HepG2 (cell line): Measurements from ENCODE around the gene LDLRAD3. TPM values are rescaled to one million over a fixed set of nuclear protein-coding genes. Genes with fewer than 3 reads are reported as not detected.

Experiments
- ATAC-seq: fragments of 200-7000 bp; cut with Tn5 transposase; 3 replicates; pipeline ENCODE4 v1.9.1; 2020; ENCODE audit warnings: mild to moderate bottlenecking, moderate library complexity
- BruUV-seq: library from RNA; stranded (reverse); fragments of 400-500 nt; replicated peaks from 2 replicates; lab custom pipeline; 2021; lab: Mats Ljungman, UMichigan
- CTCF ChIA-PET: fragments of 300-600 bp; formaldehyde crosslinking; extraction: SDS; loops from one replicate; lab custom pipeline; 2021; ENCODE audit warnings: low total read pairs, inconsistent platforms, low intra/inter-chr PET ratio; lab: Yijun Ruan, JAX
- POLR2A ChIA-PET: fragments of 350-600 bp; sonication (Branson Sonifier 250); formaldehyde crosslinking; loops from one replicate; lab custom pipeline; 2020; ENCODE audit warnings: antibody characterized with exemption, inconsistent platforms; lab: Yijun Ruan, JAX
- DNase-seq: peaks from one replicate; pipeline ENCODE4 v3.0.0-alpha.2; 2015; ENCODE audit warnings: low spot score
- FAIRE-seq: peaks from 3 replicates; lab custom pipeline; 2011; peaks lifted over from hg19 to GRCh38; lab: Jason Lieb, UNC
- H2AFZ ChIP-seq: one replicate; pipeline ENCODE4 v1.6.1; 2011; ENCODE audit warnings: low read length, inconsistent platforms
- H3K27ac ChIP-seq: fragments of 300-600 bp; 3 replicates; pipeline ENCODE4 v1.8.0; 2011; ENCODE audit warnings: mixed run types, mild to moderate bottlenecking, mixed read lengths, low read length, inconsistent platforms; ENCODE audit not compliant: insufficient read depth; ENCODE audit errors: extremely low read length
- H3K27me3 ChIP-seq, 2 experiments: fragments of 200-600 bp in 1 of 2; 2 replicates in 1 of 2; 3 replicates in 1 of 2; pipeline versions ENCODE4 v1.6.0 to v1.8.0; 2011; ENCODE audit warnings: low read length in 2 of 2, mild to moderate bottlenecking in 2 of 2, moderate library complexity in 2 of 2, inconsistent platforms in 1 of 2; ENCODE audit not compliant: insufficient read depth in 2 of 2, control insufficient read depth in 1 of 2
- H3K36me3 ChIP-seq, 2 experiments: fragments of 200-600 bp in 1 of 2; replicated peaks in 1 of 2; 2 replicates in 1 of 2; 3 replicates in 1 of 2; pipeline versions ENCODE4 v1.5.1 to v1.8.0; 2011; ENCODE audit warnings: low read length in 2 of 2, inconsistent platforms in 1 of 2; ENCODE audit not compliant: insufficient read depth in 2 of 2, control insufficient read depth in 1 of 2
- H3K4me1 ChIP-seq: 2 replicates; pipeline ENCODE4 v1.5.1; 2012; ENCODE audit warnings: low read length, inconsistent platforms; ENCODE audit not compliant: insufficient read depth
- H3K4me2 ChIP-seq: 2 replicates; pipeline ENCODE4 v1.6.0; 2011; ENCODE audit warnings: low read depth, low read length, inconsistent platforms
- H3K4me3 ChIP-seq, 3 experiments: fragments of 200-600 bp in 1 of 3; sonication (generic), shearing (Covaris generic) in 1 of 3; replicated peaks in 1 of 3; 2 replicates each; pipeline ENCODE4 v1.5.1; 2011 to 2016; ENCODE audit warnings: low read length in 3 of 3, inconsistent platforms in 2 of 3, low read depth in 2 of 3, mild to moderate bottlenecking in 2 of 3, control low read depth in 1 of 3, mixed read lengths in 1 of 3; ENCODE audit not compliant: insufficient read depth in 1 of 3
- H3K79me2 ChIP-seq: one replicate; pipeline ENCODE4 v1.6.1; 2011; ENCODE audit warnings: low read length, inconsistent platforms; ENCODE audit not compliant: insufficient read depth
- H3K9ac ChIP-seq: 2 replicates; pipeline ENCODE4 v1.6.0; 2011; ENCODE audit warnings: mild to moderate bottlenecking, low read depth, low read length, inconsistent platforms; ENCODE audit not compliant: insufficient read depth
- H3K9me3 ChIP-seq: 2 replicates; pipeline ENCODE4 v1.5.1; 2012; ENCODE audit warnings: mild to moderate bottlenecking, low read length
- H4K20me1 ChIP-seq: 2 replicates; pipeline ENCODE4 v1.6.0; 2011; ENCODE audit warnings: inconsistent platforms, mild to moderate bottlenecking, low read length, moderate library complexity; ENCODE audit not compliant: insufficient read depth
- CCAR2 ChIP-seq: fragments of 200-400 bp; formaldehyde crosslinking; optimal IDR thresholded peaks from 2 replicates; pipeline ENCODE3; 2018; ENCODE audit warnings: low read depth, mild to moderate bottlenecking, low read length, moderate library complexity
- FOXK1 ChIP-seq: sonication (generic); formaldehyde crosslinking; IDR thresholded peaks from 2 replicates; pipeline ENCODE4 v1.4.0; 2020; ENCODE audit warnings: low read depth, missing genetic modification reagents, borderline replicate concordance
- HMG20A ChIP-seq: IDR thresholded peaks from 2 replicates; pipeline ENCODE4 v1.6.1; 2016; ENCODE audit warnings: borderline replicate concordance
- HOXD1 ChIP-seq: sonication (generic); formaldehyde crosslinking; IDR thresholded peaks from 2 replicates; pipeline ENCODE4 v1.5.0; 2020; ENCODE audit warnings: missing genetic modification reagents
- NFE2L1 ChIP-seq: sonication (generic); formaldehyde crosslinking; IDR thresholded peaks from 2 replicates; pipeline ENCODE4 v1.4.0; 2020; ENCODE audit warnings: missing genetic modification reagents, mild to moderate bottlenecking, borderline replicate concordance
- TGIF2 ChIP-seq: IDR thresholded peaks from 2 replicates; pipeline ENCODE4 v1.6.1; 2016; ENCODE audit warnings: control low read depth, missing compliant biosample characterization
- ZNF331 ChIP-seq: sonication (generic); formaldehyde crosslinking; IDR thresholded peaks from 2 replicates; pipeline ENCODE4 v1.4.0; 2020; ENCODE audit warnings: missing genetic modification reagents
- ZNF615 ChIP-seq: sonication (generic); formaldehyde crosslinking; IDR thresholded peaks from 2 replicates; pipeline ENCODE4 v1.5.0; 2020; ENCODE audit warnings: mild to moderate bottlenecking, missing genetic modification reagents, borderline replicate concordance
- WGBS: methylation state at CpG from one replicate; pipeline ENCODE4 v1.1.6; 2017; ENCODE audit warnings: low lambda C conversion rate; 5-methylcytosine and 5-hydroxymethylcytosine counted together
- in situ Hi-C: cut with HindIII; loops from 2 replicates; pipeline ENCODE4 v1.10.0; 2017; ENCODE audit warnings: low pct_unique_long_range_greater_than_20kb; ENCODE audit not compliant: extremely low pct_ligation_motif_present
- intact Hi-C: fragments of 100-400 bp; cut with micrococcal nuclease; formaldehyde crosslinking; loops from one replicate; pipeline ENCODE4 v1.10.0; 2022; ENCODE audit not compliant: unreplicated experiment
- polyA plus RNA-seq, 8 experiments: library from polyadenylated mRNA; depleted of rRNA in 3 of 8; stranded (reverse) in 7 of 8; unstranded in 1 of 8; fragments of >200 nt; fragmentation: Illumina TruSeq in 4 of 8; extraction: Trizol in 4 of 8; gene quantifications; 2 replicates each; pipeline versions ENCODE4 v1.2.1 to v1.2.3, GENCODE V29; 2011 to 2016; ENCODE audit warnings: low read depth in 4 of 8, missing spikeins in 1 of 8, mixed read lengths in 1 of 8; ENCODE audit not compliant: insufficient read depth in 1 of 8
- total RNA-seq, 5 experiments: library from RNA; depleted of rRNA; stranded (reverse); fragments of >200 nt; fragmentation: Illumina TruSeq; extraction: Trizol; gene quantifications; 2 replicates each; pipeline ENCODE4 v1.2.3, GENCODE V29; 2016; ENCODE audit warnings: low read depth in 1 of 5
- TF ChIP-seq, protein P1 (sequence below): sonication (generic); formaldehyde crosslinking; IDR thresholded peaks from 2 replicates; pipeline ENCODE4 v1.5.1; 2020; ENCODE audit warnings: missing genetic modification reagents, mild to moderate bottlenecking, borderline replicate concordance
- TF ChIP-seq, protein P2 (sequence below): sonication (generic); formaldehyde crosslinking; IDR thresholded peaks from 2 replicates; pipeline ENCODE4 v1.8.1; 2023; ENCODE audit warnings: mild to moderate bottlenecking, missing genetic modification reagents
- TF ChIP-seq, protein P3 (sequence below): sonication (generic); formaldehyde crosslinking; IDR thresholded peaks from 2 replicates; pipeline ENCODE4 v1.4.0; 2020; ENCODE audit warnings: missing genetic modification reagents, borderline replicate concordance
- TF ChIP-seq, protein P4 (sequence below): sonication (generic); formaldehyde crosslinking; IDR thresholded peaks from 2 replicates; pipeline ENCODE4 v1.4.0; 2020; ENCODE audit warnings: missing genetic modification reagents
- TF ChIP-seq, protein P5 (sequence below): sonication (generic); formaldehyde crosslinking; IDR thresholded peaks from 2 replicates; pipeline ENCODE4 v1.4.0; 2020; ENCODE audit warnings: mild to moderate bottlenecking, missing genetic modification reagents

LDLRAD3 gene
- total and polyA plus RNA-seq, 2 of the 13 experiments (the other 11 are each of a cell fraction or from before 2014, with no cell fraction given): 0.50 to 0.60 TPM

DNA sequence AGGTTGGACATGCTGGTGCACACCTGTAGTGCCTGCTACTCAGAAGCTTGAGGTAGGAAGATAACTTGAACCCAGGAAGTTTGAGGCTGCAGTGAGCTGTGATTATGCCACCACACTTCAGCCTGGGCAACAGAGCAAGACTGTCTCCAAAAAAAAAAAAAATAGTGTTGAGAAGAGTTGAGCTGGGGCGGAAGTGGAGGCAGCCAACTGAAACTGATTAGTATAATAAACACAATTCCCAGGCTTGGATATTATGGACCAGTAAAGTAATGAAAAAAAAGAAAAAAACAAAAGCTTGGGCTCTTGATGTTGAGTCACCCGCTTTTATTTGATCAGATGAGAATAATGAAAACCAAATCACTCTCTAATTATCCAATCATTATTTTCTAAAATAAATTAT lies 21.0 kb downstream of the LDLRAD3 start (continued):
- TF ChIP-seq, protein P1, sequence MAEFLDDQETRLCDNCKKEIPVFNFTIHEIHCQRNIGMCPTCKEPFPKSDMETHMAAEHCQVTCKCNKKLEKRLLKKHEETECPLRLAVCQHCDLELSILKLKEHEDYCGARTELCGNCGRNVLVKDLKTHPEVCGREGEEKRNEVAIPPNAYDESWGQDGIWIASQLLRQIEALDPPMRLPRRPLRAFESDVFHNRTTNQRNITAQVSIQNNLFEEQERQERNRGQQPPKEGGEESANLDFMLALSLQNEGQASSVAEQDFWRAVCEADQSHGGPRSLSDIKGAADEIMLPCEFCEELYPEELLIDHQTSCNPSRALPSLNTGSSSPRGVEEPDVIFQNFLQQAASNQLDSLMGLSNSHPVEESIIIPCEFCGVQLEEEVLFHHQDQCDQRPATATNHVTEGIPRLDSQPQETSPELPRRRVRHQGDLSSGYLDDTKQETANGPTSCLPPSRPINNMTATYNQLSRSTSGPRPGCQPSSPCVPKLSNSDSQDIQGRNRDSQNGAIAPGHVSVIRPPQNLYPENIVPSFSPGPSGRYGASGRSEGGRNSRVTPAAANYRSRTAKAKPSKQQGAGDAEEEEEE (CRISPR knock-in tag): no peak
- TF ChIP-seq, protein P2, sequence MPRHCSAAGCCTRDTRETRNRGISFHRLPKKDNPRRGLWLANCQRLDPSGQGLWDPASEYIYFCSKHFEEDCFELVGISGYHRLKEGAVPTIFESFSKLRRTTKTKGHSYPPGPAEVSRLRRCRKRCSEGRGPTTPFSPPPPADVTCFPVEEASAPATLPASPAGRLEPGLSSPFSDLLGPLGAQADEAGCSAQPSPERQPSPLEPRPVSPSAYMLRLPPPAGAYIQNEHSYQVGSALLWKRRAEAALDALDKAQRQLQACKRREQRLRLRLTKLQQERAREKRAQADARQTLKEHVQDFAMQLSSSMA (CRISPR knock-in tag): no peak

DNA sequence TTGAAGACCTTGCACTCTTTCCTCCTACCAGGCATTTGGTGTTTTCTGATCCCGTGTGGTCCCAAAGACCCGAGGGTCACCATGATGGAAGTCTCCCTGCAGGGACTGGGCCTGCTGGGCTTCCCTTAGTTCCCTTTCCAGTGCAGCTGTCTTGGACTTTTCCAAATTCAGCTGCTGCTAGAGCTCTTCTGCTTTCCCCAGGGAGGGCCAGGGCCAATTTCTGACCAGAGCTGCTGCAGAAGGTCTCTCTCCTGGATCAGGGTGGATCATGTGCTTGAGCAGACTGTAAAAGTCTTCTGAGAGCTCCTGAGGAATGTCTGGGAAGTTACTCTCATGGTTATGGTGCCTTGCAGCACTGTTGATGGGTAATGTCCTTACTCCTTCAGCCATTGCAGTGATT lies 23.2 kb downstream of the LDLRAD3 start:
- WGBS: 0% methylated on average over 2 of the region's 2 CpGs
- Histone ChIP-seq H3K36me3 (no peaks in the 10 kb centered on the region), H3K9ac (no peak overlapping the region), H3K4me3 (no peak overlapping the region), H3K27ac (no peak overlapping the region), H3K9me3 (peaks cover 8% of the 10 kb centered on the region; the same call in 1 of the 2 replicates), H3K79me2 (no peaks in the 10 kb centered on the region), H3K4me2 (no peak overlapping the region), H3K27me3 (no peaks in the 10 kb centered on the region; a peak in 1 of 5 replicates), H3K4me1 (no peaks in the 10 kb centered on the region), H2AFZ (no peak overlapping the region), H4K20me1 (no peaks in the 10 kb centered on the region)
- ChIA-PET CTCF (no interaction called here), POLR2A (no interaction called here)
- no peak for FAIRE-seq
- BruUV-seq: no TSS peak
- ATAC-seq: no peak
- no peak for DNase-seq
- in situ Hi-C loops (no loop called here), intact Hi-C loops (no loop called here)
- TF ChIP-seq TGIF2: no peak
- TF ChIP-seq HOXD1 (CRISPR knock-in tag): no peak
- no peak for TF ChIP-seq NFE2L1
- TF ChIP-seq, protein P3, sequence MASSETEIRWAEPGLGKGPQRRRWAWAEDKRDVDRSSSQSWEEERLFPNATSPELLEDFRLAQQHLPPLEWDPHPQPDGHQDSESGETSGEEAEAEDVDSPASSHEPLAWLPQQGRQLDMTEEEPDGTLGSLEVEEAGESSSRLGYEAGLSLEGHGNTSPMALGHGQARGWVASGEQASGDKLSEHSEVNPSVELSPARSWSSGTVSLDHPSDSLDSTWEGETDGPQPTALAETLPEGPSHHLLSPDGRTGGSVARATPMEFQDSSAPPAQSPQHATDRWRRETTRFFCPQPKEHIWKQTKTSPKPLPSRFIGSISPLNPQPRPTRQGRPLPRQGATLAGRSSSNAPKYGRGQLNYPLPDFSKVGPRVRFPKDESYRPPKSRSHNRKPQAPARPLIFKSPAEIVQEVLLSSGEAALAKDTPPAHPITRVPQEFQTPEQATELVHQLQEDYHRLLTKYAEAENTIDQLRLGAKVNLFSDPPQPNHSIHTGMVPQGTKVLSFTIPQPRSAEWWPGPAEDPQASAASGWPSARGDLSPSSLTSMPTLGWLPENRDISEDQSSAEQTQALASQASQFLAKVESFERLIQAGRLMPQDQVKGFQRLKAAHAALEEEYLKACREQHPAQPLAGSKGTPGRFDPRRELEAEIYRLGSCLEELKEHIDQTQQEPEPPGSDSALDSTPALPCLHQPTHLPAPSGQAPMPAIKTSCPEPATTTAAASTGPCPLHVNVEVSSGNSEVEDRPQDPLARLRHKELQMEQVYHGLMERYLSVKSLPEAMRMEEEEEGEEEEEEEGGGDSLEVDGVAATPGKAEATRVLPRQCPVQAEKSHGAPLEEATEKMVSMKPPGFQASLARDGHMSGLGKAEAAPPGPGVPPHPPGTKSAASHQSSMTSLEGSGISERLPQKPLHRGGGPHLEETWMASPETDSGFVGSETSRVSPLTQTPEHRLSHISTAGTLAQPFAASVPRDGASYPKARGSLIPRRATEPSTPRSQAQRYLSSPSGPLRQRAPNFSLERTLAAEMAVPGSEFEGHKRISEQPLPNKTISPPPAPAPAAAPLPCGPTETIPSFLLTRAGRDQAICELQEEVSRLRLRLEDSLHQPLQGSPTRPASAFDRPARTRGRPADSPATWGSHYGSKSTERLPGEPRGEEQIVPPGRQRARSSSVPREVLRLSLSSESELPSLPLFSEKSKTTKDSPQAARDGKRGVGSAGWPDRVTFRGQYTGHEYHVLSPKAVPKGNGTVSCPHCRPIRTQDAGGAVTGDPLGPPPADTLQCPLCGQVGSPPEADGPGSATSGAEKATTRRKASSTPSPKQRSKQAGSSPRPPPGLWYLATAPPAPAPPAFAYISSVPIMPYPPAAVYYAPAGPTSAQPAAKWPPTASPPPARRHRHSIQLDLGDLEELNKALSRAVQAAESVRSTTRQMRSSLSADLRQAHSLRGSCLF (CRISPR knock-in tag): no peak
- no peak for TF ChIP-seq ZNF331 (CRISPR knock-in tag)
- TF ChIP-seq ZNF615: no peak
- no peak for TF ChIP-seq HMG20A (CRISPR knock-in tag)
- no peak for TF ChIP-seq CCAR2
- no peak for TF ChIP-seq FOXK1 (CRISPR knock-in tag)
- TF ChIP-seq, protein P4, sequence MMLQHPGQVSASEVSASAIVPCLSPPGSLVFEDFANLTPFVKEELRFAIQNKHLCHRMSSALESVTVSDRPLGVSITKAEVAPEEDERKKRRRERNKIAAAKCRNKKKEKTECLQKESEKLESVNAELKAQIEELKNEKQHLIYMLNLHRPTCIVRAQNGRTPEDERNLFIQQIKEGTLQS (CRISPR knock-in tag): no peak
- TF ChIP-seq, protein P5, sequence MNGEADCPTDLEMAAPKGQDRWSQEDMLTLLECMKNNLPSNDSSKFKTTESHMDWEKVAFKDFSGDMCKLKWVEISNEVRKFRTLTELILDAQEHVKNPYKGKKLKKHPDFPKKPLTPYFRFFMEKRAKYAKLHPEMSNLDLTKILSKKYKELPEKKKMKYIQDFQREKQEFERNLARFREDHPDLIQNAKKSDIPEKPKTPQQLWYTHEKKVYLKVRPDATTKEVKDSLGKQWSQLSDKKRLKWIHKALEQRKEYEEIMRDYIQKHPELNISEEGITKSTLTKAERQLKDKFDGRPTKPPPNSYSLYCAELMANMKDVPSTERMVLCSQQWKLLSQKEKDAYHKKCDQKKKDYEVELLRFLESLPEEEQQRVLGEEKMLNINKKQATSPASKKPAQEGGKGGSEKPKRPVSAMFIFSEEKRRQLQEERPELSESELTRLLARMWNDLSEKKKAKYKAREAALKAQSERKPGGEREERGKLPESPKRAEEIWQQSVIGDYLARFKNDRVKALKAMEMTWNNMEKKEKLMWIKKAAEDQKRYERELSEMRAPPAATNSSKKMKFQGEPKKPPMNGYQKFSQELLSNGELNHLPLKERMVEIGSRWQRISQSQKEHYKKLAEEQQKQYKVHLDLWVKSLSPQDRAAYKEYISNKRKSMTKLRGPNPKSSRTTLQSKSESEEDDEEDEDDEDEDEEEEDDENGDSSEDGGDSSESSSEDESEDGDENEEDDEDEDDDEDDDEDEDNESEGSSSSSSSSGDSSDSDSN (CRISPR knock-in tag): no peak
